ENCODE measurements around the gene C17orf75. TPM values are rescaled to one million over a fixed set of nuclear protein-coding genes. Genes with fewer than 3 reads are reported as not detected.

C17orf75 gene
- total and polyA plus RNA-seq, 2 of the 8 experiments (the other 6 are each of a cell fraction or from before 2014, with no cell fraction given) = 15.8 to 42.6 TPM

GRCh38 chr17:32292094-32292493 lies 49.9 kb downstream of the C17orf75 start (continued):
- TF ChIP-seq YY1 (IDR thresholded peaks at IDR 0.05; ENCODE audit: low read depth, low read length) = no peak
- TF ChIP-seq CREB1 (IDR thresholded peaks at IDR 0.05) = no peak
- no peak for TF ChIP-seq CEBPB (IDR thresholded peaks at IDR 0.05; ENCODE audit: low read depth, low read length)
- TF ChIP-seq BCL11A (IDR thresholded peaks at IDR 0.05; ENCODE audit: low read depth in 2 of 2, low read length in 2 of 2) = no peak
- no peak for TF ChIP-seq TCF12 (IDR thresholded peaks at IDR 0.05; ENCODE audit: low read depth, low read length)
- TF ChIP-seq SP4 (IDR thresholded peaks at IDR 0.05; ENCODE audit: low read length) = no peak
- TF ChIP-seq CTBP2 (IDR thresholded peaks at IDR 0.05; ENCODE audit: borderline replicate concordance, insufficient read depth, insufficient read length, low read length) = no peak
- TF ChIP-seq CHD7 (IDR thresholded peaks at IDR 0.05; ENCODE audit: insufficient replicate concordance, low read length) = no peak
- TF ChIP-seq FOSL1 (IDR thresholded peaks at IDR 0.05; ENCODE audit: insufficient read depth, low read depth, low read length) = no peak
